Neural progenitor cell (in vitro differentiated cells): ENCODE results near the gene OR12D1.

Experiments
- CTCF ChIP-seq: fragments of 200-600 bp; sonication (generic); IDR thresholded peaks from 2 replicates; pipeline ENCODE4 v1.5.1; 2017; ENCODE audit warnings: antibody characterized with exemption, mild to moderate bottlenecking
- EZH2 ChIP-seq: fragments of 200-600 bp; sonication (generic); IDR thresholded peaks from 2 replicates; pipeline ENCODE4 v1.6.1; 2017; ENCODE audit warnings: antibody characterized with exemption, mild to moderate bottlenecking, moderate library complexity

DNA sequence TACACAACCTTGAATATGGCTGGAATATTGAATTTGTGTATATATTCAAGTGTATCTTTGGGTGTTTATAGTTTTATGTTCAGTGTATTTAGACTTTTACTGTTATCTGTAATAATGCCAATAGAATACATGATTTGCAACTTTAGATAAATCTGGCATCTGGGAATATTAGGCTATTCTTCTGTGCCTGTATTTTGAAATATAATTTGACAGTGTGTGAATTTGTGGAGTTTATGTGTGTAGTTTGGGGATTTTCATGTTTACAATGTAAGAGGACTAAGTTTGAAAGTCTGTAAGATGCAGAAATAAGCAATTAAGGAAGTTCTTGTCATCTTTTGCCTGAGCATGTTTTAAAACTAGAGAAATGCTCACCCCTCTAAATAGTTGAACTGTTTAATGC, 24.3 kb downstream of the OR12D1 start, which contains the start of gene OR10C1:
- no peak for TF ChIP-seq CTCF
- TF ChIP-seq EZH2: no peak
